Cerebellar cortex (tissue), 1 donor: ENCODE measurements around the gene MARCHF3.
"Not testable (repeated sequence)": the region's sequence is repeated elsewhere in the genome, so short reads cannot be mapped to it uniquely, and the experiment has no call there.

Experiments
- DNase-seq: peaks from one replicate; pipeline ENCODE4 v3.0.0-alpha.2; 2015; ENCODE audit warnings: low spot score

MARCHF3 gene

DNA sequence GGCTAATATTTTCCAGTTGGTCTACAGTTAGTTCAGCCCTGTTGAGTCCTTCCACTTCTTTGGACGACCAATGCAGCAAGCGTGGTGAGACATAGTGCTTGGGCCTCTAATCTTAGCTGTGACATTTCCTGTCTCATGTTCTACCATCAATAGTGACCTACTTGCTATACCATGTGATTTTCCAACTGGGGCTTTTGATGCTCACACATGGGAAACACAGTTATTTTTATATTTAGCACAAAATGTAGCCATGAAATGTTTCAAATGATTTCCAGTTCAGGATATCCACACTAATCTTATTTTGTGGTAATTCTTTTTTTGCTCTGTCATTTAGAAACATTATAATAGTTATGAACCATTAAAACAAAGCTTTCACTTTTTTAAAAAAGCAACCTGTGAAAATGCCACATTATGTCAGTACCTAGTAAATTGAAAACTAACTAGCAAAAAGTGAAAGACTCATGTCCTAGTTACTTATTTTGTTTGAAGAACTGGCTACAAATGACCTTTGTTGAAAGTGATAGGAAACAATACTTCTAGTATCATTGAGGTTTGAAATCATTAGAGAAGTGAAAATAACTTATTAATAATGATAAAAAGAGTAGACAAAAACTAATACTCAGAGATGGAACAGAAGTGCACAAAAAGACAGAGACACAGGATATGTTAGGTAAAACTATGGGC is 18.3 kb downstream of the MARCHF3 start:
- no peak for DNase-seq

DNA sequence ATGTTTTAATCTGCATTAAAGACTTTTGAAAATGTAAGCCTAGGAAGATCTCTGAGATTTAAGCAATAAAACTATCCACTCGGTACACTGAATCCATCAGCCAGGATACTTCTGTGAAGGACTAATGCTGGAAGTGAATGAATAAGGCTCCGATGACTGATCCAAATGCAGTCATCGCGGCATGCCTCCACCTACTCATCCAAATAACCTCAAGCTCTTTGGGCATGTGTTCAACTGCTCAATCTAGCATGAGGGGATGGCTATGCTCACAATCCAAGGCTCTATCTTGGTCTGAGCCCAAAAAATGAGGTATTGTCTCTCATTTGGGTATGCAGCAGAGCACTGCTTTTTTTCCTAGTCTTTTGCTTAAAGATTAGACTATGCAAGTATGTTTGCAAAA is 19.2 kb downstream of the MARCHF3 start:
- DNase-seq = peak; percentile 95

DNA sequence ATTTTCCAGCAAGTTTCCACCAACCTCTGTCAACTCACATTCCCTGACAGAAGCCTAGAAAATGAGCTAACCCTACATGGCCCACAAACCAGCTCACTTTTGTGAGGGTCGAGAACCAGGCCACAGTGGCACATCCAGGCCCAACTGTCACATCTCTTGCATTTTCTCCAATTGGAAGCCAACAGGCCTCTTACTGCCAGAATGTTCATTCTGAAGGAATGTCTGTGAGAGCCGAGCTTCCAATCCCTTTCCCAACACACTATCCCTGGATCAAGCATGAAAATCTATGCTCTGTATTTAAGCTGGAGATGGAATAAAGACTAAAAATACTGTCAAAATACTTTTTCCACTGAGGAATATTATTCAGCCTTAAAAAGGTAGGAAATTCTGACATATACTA is 20.0 kb downstream of the MARCHF3 start:
- DNase-seq = no peak

DNA sequence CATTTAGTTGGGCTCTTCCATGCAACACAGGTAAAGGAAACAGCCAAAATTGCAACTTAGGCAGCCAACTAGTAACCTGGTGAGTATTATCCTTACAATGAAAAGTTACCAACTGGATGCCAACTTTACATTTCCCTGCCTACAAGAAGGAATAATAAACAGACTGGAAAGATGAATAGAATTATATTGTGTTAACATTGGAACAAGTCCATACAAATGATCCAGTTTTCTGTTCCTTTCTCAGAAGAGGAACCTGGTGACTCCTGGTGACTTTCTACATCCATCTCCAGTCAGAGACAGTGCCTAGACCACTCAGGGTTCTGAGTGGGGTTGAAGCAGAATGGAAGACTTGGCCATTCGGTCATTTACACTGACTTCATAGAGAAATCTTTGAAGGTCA is 20.6 kb downstream of the MARCHF3 start:
- DNase-seq = no peak

DNA sequence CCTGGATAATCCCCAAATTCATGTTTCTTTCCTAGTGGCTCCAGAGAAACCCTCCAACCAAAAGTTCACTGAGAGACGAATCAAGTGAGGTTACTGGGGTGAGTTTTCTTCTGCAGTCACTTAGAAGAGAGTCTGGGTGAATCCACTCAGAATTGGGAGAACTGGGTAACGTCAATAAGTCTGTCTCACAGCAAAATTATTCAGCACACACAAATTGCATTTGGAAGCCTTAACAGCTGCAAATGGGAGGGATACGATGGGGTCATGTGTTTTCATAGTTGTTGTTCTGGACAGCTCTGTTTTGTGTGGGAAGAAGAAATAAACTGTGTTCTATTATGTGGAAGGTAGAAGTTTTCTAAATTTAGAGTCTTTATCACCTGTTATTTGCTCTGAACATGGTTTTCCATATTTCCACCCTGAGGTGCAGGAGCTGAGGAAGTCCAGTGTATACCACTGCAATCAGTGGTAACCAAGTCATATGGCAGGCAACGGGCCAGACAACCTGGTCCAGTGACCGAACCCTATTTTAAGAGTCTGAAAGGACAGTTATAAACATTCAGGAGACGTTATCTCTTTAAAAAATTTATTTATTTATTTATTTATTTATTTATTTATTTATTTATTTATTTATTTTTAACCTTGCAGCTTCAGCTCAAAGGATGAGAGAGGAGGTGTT is 21.9 kb downstream of the MARCHF3 start:
- no peak for DNase-seq

DNA sequence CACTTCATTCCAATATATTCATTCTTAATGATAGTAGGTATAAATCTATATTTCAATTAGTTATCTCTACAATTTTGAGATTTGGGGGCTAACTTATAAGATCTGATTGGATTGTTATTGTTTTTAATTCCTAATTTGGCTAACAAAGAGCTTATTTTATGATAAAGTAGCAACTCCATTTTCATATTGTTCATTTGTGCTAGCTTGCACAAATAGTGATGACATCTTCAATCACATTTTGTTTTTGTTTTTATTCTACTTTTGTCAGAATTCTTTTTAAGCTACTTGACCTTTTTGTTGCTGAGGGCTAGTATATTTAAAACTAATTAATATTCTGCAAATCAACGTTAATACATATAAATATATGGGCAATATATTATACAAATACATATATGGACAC is 22.8 kb downstream of the MARCHF3 start:
- no peak for DNase-seq

DNA sequence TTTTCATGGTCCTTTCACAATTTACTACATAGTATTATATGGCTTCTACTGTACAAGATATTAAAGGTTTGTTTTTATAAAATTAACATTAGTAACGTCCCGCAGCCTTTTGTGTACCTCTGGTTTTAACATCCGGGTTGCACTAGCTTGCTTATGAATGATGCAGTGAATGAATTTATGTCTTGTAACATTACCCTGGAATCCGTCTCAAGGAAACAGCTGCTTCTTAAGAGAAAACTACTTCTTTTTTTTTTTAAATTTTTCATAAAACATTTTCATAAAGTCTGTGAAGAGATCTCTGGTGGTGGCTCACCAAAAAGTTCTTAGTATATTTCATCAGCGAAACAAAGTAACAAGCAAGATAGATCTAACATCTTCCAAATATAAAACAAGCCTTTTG is 23.6 kb downstream of the MARCHF3 start:
- no peak for DNase-seq

DNA sequence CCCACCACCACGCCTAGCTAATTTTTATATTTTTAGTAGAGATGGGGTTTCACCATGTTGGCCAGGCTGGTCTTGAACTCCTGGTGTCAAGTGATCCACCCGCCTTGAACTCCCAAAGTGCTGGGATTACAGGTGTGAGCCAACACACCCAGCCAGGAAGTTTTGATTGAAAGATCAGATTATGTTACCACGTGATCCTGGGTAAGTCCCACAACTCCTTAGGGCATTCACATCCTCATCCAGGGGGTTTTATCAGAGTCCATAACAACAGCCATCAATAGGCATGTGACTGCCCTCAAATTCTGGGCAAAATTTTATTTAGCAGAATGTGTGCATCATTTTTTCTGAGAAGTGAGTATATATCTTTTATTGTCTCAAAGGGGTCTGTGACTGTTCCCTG is 25.1 kb downstream of the MARCHF3 start:
- DNase-seq = not testable (repeated sequence)

DNA sequence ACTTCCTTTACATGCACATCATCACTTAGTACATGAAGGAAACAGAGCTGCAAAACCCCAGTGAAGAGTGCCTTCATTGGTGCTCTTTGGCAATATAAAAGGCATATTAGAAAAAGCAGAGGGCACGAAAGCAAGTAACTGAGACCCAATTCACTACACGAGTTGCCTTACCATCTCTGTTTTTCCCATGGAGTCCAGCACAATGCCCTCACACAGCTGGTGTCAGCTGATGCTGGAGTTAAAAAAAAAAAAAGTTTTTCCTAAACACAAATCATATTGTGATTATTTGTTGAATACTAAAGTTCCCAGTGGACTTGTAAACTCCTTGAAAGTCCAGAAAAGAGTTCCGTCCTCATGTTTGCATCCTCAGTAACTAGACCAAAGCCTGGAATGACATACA is 25.6 kb downstream of the MARCHF3 start:
- DNase-seq = no peak

DNA sequence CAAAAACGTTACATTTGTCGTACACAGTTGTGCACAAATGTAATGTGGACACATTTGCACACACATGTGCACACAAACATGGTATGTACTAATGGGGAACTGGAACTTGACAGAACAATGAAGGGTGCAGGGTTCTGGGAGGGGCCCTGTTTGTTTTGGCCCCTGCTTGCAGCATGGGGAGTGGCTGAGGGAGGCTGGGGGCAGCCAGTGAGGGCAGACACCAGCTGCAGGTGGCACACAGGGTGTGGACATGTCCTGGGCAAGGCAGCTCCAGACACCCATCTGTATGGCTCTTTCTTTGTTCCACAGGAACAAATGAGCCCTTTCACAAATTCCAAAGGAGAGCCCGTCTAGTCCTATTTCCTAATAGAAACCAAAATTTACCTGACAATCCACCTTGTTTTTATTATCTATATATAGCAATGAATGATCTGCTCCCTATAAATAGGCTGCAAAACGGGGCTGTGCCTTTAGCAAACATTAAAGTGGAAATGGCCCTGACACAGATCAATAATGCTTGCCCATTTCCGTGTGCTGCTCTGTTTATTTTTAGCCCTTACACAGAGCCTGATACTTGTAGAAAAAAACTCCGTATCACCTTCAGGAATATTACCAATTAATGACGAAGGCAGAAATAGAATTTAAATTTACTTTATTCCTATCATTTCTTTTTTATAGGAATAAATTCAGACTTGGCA is 26.4 kb downstream of the MARCHF3 start:
- DNase-seq = no peak

DNA sequence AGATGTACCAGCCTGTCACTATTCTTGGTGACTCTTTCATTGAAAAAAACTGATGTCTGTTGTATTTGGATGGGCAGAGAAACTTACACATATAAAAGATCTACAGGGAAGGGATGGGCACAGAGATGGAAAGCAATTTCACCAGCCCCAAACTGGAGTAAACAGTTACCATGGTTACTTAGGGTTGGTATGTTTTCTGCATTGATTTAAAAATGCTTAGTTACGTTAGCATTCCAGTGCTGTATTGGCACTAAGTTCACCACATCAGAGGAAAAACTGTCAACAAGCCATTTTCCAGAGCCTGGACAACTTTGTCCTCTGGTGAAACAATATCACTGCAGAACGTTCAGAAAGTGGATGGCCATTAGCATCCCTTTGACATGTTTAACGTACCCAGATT is 28.0 kb downstream of the MARCHF3 start:
- DNase-seq = no peak

DNA sequence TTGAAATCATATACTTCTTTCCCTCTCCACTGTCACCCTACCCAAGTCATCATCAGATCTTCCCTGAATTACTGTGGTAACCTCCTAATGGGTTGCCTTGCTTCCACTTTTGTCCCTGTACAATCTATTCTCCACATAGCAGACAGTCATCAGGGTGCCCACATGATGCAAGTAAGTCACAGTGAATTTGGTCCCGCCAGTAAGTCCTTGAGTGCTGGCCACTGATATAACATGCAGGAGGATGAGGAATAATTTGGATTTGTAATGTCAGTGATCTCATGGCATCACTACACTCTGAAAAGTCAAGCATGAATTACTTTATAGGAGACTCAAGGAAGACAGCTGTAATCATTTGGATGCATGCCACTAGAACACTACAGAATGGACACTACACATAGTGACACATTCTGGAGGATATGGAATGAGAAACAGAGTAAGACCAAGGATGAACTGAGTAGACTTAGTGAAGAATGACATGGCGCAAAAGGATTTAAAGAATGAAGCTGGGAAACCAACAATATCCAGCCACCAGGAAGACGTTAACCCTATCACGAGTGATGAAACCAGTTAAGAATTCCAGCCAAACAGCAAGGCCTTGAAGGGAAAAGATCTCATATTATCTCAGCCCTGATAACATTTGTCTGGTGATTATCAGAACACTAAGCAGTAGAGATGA is 28.6 kb downstream of the MARCHF3 start:
- DNase-seq = no peak

DNA sequence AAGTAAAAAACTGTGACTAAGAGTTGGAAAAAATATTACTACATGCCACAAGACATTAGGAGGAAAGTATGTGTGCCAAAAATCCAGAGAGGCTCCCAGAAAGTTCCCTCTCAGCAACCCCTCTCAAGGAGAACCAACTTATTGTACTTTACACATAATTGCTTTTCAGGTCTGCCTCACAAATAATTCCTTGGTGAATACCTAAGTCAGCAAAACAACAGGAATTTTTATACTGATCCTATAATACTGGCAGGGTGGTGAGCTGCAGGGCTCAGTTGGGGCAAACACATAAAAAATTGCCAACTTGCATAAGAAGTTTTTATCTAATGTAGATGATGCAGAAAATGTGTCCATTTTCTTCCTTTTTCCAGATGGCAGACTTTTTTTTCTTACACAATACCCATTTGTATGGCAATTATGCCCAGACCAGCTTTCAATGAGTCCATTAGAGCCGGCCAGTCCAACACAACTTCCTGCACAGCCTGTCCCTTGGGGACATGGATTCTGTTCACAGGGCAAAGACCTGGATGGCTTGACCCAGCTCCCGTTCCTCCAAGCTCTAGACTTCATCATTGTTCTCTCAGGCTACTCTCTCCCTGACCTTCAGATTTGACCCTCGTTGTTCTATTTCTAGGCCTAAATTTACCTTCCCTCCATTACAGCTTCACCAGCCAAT is 31.3 kb downstream of the MARCHF3 start:
- no peak for DNase-seq

DNA sequence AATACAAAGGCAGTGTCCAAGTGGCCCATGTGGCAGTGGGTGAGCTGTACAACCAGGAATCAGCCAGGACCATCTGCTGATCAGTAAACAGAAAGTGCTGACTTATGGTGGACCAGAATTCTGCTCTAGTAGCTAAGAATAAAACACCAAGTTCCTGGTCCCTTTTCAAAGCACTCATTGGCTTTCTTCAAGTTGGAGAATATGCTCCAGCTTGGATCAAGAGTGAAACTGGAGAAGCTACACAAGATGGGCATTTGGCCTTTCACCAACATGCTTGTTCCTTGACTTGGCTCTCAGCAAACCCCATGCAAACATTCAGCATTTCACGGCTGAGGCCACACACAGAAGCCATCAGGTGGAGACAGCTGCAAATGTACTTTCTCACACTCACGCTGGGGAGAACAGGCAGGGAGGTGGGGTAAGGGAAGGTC is 32.1 kb downstream of the MARCHF3 start:
- DNase-seq = peak; percentile 69

DNA sequence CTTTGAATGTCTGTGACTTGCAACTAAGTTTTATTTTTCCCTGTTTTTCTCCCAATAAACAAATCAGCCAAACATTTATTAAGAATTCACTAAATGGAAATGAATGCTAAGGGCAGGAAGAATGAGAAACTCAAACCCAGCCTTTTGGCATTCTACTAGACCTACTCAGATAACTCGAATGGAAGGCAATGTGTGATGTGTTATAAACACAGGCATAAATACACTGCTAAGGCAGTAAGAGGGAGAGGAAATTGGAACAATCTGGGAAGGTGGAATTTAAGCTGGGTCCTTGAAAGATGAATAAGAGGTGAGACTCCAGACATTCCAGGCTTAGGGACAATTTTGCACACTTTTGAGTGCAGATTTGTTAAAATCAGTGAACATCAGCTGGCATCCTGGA is 34.7 kb downstream of the MARCHF3 start:
- DNase-seq = no peak

DNA sequence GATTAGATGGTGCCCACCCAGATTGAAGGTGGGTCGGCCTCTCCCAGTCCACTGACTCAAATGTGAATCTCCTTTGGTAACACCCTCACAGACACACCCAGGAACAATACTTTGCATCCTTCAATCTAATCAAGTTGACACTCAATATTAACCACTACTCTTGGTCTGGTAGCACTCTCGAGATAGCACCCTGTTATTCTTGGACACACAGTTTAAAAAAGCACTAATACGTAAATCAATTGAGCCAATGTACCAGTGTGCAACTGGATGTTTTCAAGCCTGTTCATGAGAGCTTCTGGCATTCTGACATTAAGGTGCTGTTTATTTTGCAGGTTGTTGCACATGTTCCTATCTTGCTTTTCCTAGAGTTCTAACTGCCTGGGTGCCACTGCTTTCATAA is 35.3 kb downstream of the MARCHF3 start:
- DNase-seq = no peak

DNA sequence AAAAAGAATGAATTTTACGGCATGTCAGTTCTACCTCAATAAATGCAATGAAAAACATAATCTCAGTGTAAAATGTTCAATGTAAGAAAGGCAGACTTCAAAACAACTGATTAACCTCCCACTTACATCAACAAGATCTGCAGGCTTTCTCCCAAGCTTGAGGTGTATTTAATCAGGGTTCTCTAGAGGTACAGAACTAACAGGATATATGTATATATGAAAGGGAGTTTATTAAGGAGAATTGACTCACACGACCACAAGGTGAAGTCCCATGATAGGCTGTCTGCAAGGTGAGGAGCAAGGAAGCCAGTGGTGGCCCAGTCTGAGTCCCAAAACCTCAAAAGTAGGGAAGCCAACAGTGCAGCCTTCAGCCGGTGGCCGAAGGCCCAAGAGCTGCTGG is 35.9 kb downstream of the MARCHF3 start:
- DNase-seq = no peak

DNA sequence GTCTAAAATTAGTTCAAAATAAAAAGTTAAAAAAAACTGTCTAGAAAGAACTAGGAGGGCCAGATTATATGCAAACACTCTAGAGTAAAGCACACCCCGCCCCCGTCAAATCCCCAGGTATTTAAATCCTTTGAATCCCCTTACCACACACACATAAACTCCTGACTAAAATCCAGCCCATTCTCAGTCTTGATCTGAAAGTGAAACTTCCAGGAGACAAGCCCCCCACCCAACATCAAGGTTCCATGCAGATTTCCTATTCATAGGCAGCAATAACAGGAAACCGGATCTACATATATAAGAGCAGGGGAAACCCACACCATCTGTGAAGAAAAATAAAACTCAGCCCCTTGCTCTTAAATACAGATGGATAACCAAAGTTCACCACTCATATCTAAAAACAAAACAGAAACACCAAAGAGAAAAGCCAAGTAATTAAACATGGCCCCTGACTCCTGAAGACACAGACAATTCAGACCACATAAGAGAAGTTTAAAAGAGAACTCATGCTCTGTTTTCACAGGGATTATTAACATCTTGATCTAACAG is 42.3 kb downstream of the MARCHF3 start:
- DNase-seq = no peak

DNA sequence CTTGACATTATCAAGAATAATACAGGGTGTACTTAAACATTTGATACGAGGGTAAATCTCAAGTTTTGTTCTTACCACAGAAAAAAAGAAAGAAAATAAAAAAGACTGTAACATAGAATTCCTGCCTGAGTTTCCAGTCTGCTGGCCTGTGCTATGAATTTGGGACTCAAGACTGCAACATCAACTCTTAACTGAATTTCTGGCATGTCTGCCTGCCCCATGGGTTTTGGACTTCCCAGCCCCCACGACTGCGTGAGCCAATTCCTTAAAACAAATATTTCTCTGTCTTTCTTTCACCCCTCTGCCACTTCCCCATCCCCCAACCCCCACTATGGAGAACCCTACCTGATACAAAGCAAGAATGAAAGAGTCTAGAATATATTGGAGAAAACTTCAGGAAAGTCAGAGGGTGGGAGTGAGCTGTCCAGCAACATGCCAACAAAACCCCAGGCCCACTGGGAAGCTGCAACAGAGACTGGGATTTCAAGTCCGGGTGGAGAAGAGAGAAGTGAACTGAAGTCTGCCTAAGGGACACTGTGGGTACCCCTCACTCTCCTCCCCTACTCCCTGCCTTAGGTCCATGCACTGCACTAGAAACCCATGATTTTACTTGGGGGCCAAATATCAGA is 43.0 kb downstream of the MARCHF3 start:
- DNase-seq = no peak

DNA sequence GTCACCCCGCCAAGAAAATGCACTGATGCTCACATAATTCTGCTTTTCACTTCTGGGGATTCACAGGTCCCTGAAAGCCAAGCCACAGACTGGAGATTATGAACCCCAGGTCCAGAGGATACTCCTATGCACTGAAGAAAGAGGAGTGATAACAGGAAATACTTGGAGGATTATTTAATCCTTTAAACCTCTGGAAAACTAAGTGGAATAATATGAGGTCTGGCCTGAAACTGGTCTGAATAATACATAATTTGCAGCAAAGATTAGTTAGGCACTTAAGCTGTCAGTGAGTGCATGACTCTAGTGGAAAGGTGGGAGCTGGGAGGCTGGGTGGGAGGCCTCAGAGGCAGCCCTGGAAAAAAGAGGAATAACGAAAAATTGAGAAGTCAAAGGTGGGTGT is 45.7 kb downstream of the MARCHF3 start:
- no peak for DNase-seq

DNA sequence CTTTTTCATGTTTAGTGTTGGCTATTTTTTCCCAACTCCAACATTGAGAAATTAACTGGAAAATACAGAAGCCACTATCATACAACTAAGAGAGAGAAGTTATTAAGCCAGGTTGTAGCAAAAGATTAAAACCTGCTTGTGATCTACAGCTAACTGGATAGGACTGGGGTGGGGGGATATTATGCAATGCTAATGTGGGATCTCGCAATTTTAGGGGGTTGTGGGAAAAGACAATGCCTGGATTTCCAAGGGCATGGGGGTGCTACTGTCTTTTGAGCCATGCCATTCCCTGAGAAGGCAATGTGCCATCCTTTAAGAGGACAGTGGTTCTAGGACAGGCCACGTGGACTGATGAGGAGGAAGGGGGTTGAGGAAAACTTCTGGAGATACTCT is 46.5 kb downstream of the MARCHF3 start:
- no peak for DNase-seq
